HG03095 (cell line): Measurements from ENCODE around the gene ST6GALNAC1.
"Not testable (repeated sequence)": the region's sequence is repeated elsewhere in the genome, so short reads cannot be mapped to it uniquely, and the experiment has no call there.

Experiments
- ATAC-seq: cut with Tn5 transposase; IDR thresholded peaks from one replicate; pipeline ENCODE4 v1.9.1; 2021; ENCODE audit warnings: moderate library complexity; ENCODE audit not compliant: unreplicated experiment

Gene ST6GALNAC1

GRCh38 chr17:76614064-76614759 lies 29.3 kb downstream of the ST6GALNAC1 start:
- not testable (repeated sequence) for ATAC-seq

GRCh38 chr17:76612977-76613851 lies 30.3 kb downstream of the ST6GALNAC1 start:
- no peak for ATAC-seq

- ATAC-seq = no peak
Observed at GRCh38 chr17:76612465-76612864, 31.1 kb downstream of the ST6GALNAC1 start.

GRCh38 chr17:76611758-76612157 lies 31.8 kb downstream of the ST6GALNAC1 start:
- no peak for ATAC-seq

GRCh38 chr17:76611080-76611749 lies 32.3 kb downstream of the ST6GALNAC1 start:
- ATAC-seq = not testable (repeated sequence)

GRCh38 chr17:76606685-76607084 lies 36.9 kb downstream of the ST6GALNAC1 start:
- ATAC-seq = not testable (repeated sequence)

GRCh38 chr17:76601065-76601464 lies 42.5 kb downstream of the ST6GALNAC1 start:
- no peak for ATAC-seq

- no peak for ATAC-seq
Observed at GRCh38 chr17:76599694-76600460, 43.7 kb downstream of the ST6GALNAC1 start.

GRCh38 chr17:76598004-76598439 lies 45.5 kb downstream of the ST6GALNAC1 start:
- ATAC-seq = no peak

- ATAC-seq = no peak
Observed at GRCh38 chr17:76597156-76598003, 46.2 kb downstream of the ST6GALNAC1 start.

GRCh38 chr17:76594690-76595089 lies 48.9 kb downstream of the ST6GALNAC1 start:
- no peak for ATAC-seq

- ATAC-seq = no peak
Observed at GRCh38 chr17:76593959-76594358, 49.6 kb downstream of the ST6GALNAC1 start.

- ATAC-seq = no peak
Observed at GRCh38 chr17:76593384-76593826, 50.2 kb downstream of the ST6GALNAC1 start.

GRCh38 chr17:76588182-76588581 lies 55.4 kb downstream of the ST6GALNAC1 start:
- no peak for ATAC-seq

- ATAC-seq = no peak
Observed at GRCh38 chr17:76586741-76587487, 56.6 kb downstream of the ST6GALNAC1 start.

GRCh38 chr17:76585649-76586593 lies 57.6 kb downstream of the ST6GALNAC1 start, which contains the start of gene ST6GALNAC2:
TSS of gene ST6GALNAC2 (minus strand) at chr17:76585860. CDS start at chr17:76585808, 52 bp downstream.
- ATAC-seq = no peak

GRCh38 chr17:76585033-76585648 lies 58.4 kb downstream of the ST6GALNAC1 start:
- ATAC-seq = no peak
